ENCODE data around the gene AGBL4. TPM values are rescaled to one million over a fixed set of nuclear protein-coding genes. Genes with fewer than 3 reads are reported as not detected.

AGBL4 gene
- total RNA-seq, 1 donor from 2014 or later, result not detected

DNA sequence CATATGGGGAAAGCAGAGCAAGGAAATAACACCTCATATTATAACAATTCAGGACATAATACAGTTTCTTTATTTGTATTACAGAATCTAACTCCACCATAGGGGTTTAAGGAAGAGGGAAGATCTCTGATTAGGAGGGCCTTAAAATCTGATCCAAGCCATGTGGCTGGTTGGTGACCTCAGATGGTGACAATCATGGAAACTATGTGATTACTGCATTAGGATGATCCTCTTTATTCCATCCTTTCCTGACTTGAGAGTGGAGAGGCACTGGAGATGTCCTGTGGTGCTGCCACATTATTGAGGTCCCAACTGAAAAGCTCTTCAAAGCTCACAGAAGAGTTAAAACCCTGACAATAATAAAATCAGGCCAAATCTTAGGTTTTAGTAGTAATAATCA, 1078.9 kb downstream of the AGBL4 start:
- intact Hi-C loops (cut with micrococcal nuclease), result no loop called here

DNA sequence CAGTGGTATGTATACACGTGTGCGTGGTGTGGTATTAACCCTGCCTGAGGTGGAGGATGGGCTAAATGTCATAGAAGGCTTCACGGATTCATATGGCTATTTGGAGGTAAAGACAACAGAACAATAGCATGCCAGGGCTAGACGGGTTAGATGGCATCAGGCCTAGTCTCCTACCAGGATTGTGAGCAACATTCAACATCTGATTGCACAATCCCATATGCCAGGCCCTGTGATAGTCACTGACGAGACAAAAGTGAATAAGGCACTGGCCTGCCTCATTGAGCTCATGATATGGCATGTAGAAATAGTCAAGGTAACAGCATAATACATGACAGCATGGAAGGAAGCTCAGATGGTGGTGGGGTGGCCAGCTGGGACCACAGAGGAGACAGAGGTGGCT, 1079.9 kb downstream of the AGBL4 start:
- intact Hi-C loops (cut with micrococcal nuclease), result no loop called here

DNA sequence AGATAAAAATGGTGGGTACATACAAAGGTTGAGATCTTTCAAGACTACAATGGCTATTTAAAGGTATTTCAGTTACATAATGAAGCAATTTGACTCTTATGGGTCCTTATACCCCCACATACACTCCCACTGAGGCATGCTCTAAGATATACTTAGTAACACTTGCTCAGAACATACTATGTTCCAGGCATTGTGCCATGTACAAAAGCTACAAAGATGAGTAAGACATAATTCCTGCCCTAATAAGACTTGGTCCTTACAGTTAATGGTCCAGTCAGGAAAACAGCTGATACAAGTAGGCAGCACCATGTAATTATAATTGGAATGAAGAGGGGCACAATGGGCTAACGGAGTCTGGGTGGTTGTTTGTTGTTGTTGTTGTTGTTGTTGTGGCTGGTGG, 1080.4 kb downstream of the AGBL4 start:
- intact Hi-C loops (cut with micrococcal nuclease), result no loop called here

DNA sequence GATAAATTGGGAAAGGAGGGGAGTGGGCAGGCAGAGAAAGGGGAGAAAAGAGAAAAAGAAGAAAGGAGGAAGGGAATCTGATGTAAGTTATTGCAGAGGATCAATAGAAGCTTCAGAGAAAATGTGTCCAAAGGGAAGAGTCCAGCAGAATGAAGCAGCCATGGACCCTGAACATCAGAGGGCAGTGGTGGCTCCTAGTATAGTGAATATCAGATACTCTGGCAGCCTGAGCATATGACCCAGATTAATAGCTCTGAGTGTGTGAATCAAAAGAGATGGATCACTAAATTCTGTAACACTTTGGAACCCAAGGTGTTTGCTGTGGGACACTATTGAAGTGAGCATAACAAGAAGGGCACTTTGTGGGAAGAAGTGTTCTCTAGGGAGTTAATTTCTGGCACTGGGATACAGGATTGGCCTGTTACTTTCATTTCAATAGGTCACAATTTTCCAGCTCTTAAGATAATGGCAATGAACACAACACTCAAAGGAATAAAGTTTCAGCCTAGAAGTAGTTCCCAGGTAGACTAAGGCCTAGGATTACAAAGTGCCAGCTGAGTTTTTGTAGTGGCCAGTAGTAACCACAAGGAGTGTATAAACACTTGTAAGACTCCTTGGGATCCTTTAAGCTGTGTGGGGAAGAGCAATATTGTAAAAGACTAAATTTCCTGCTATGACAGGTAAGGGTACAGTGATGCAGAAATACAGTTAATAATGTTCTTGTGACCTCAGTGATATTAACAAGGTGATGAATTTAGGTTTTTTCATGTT, 1082.6 kb downstream of the AGBL4 start:
- intact Hi-C loops (cut with micrococcal nuclease), result no loop called here

DNA sequence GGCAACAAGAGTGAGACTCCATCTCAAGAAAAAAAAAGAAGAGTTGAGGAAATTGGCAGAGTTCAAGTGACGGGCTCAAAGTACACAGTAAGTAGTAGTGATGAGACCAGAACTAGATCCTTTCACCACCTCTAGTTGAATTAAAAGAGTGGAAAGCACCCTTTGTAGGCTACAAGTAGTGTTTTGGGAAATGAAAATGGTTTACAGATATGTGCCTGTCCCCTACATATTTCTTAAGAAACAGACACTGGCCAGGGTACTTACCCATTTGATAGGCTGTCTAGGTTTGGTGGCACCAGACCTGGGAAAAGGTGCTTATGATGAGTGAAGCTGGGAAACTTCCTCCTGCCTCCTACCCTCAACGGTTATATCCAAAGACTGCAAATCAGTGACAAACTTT, 1083.4 kb downstream of the AGBL4 start:
- intact Hi-C loops (cut with micrococcal nuclease), result no loop called here

DNA sequence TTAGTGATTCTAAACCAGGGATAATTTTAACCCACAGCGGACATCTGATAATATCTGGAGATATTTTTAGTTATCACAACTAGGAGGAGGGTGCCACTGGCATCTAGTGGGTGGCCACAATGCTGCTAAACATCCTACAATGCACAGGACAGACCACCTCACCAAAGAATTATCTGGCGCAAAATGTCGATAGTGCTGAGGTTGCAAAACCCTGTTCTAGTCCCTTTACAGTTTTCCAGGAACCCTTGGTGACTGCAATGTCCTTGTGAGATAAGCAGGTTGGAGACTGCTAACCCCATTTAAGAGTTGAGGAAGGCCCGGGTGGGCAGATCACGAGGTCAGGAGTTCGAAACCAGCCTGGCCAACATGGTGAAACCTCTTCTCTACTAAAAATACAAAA, 1083.9 kb downstream of the AGBL4 start:
- intact Hi-C loops (cut with micrococcal nuclease), result no loop called here

DNA sequence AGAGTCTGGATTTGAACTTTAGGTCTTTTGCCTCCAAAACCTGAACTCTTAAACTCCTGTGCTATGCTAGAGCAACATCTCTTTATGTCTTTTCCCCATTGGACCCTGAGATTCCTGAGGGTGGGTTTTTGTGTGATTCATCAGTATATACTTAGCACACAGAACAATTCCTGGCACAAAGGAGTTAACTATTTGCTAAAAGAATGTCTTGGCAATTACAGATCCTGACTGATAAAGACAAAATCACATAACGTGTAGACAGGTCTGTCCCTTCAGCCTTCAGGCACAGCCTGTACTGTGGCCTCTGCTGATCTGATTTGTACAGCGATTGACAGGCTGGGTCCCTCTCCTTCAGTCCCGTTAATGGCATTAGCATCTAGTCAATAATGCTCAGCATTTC, 1084.7 kb downstream of the AGBL4 start:
- intact Hi-C loops (cut with micrococcal nuclease), result no loop called here

DNA sequence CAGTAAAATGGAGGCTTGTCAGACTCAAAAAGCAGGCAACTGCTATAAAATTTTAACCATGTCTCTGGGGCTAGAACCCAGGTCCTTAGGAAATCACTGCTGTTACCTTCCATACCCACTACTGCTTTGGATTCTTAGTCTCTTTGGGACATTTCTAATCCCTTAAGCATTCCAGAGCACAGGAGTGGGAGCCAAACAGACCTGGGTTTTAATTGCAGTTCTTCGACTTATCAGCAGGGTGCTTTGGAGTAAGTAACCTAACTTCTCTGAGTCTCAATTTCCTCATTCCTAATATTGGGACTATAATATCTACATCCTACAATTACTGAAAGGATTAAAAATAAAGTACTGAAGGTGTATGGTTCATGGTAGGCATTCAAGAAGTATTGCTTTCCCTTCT, 1086.0 kb downstream of the AGBL4 start:
- intact Hi-C loops (cut with micrococcal nuclease), result no loop called here

DNA sequence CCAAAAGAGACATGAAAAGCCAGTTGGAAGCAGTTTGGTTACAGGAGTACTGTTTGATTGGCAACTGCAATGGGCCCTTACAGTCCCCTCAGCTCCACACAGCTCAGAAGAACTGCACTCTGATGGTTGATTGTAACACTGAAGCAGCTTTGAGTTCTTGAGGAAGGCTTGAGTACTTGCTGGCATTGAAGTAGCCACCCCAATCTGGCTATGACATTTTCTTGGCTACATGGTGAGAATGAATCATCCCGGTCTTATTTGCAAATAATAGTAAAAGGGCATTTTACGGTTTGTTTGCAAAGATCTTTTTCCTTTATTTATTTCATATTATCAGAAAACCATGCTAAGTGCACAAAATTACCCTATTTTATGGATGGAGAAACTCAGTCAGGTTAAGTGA, 1087.3 kb downstream of the AGBL4 start:
- intact Hi-C loops (cut with micrococcal nuclease), result no loop called here

DNA sequence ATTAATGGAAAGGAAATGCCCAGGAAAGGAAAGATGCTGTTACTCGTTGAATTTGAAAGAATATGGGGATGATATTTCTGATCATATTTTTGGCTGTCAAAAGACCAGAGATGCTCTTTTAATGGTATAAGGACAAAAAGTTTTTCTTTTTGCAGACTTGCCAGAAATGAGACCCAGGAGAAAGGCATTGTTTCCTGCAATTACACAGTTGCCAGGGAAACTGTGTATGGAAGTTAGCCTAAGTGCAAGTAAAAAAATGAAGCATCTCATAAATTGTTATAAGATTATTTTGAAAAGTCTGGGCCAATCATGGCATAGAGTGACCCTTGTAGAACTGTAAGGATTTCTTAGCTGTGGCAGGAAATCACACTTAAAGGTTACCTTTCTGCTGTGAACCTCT, 1091.4 kb downstream of the AGBL4 start:
- intact Hi-C loops (cut with micrococcal nuclease), result no loop called here

DNA sequence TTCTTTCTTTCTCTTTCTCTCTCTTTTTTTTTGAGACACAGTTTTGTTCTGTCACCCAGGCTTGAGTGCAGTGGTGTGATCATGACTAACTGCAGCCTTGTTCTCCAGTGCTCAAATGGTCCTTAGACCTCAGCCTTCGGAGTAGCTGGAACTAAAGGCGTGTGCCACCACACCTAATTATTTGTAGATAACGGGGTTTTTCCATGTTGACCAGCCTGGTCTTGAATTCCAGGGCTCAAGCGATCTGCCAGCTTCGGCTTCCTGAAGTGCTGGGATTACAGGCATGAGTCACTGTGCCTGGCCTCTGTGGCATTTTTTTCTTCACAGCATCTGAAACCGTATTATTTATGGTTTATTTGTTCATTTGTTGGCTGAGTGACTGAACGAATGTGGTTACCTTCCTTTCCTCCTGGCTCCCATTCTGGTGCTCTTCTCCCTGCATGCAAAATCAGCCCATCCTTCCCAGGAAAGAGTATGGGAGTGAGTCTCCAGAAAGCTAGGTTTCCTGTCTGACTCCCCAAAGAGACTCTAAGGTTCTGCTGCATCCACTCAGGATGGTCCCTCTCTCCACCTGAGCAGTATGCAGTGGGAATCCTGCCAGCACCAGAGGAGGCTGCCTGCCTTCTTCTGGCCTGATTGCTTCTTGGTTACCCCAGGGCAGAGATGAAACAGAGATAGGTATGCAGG, 1092.1 kb downstream of the AGBL4 start:
- intact Hi-C loops (cut with micrococcal nuclease), result no loop called here

DNA sequence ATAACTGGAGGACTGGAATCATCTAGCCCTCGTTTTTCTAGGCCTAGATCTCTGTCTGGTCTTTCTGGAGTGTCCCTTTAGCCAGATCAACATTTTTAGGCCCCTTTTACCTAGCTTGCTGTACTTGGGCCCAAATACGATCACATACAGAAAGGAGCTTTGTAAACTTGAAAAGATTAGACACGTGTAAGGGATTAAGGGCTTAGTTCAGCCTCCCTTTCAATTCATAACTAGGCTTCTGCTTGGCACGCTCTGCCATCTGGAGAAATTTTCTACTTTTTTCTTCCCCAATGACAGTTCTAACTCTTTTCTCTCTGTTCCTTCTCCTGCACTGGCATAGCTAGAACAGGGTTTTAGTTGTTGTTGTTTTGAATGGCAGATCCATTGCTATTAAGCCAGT, 1093.7 kb downstream of the AGBL4 start:
- intact Hi-C loops (cut with micrococcal nuclease), result no loop called here

DNA sequence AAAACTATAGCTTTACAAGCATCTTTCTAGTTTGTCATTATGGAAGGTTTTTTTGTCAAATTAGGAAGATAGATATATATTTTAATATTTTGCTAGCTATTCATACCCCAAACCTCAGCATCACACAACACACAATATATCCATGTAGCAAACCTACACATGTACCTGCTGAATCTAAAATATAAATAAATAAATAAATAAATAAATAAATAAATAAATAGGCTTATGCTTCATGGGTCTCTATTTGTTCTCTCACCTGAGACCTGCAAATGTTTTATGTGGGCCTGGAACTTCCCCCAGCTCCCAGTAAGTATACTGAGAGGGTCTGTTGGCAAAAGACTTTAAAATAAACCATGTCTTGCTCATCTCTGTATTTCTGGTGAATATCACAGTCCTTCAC, 1099.7 kb downstream of the AGBL4 start:
- intact Hi-C loops (cut with micrococcal nuclease), result no loop called here

DNA sequence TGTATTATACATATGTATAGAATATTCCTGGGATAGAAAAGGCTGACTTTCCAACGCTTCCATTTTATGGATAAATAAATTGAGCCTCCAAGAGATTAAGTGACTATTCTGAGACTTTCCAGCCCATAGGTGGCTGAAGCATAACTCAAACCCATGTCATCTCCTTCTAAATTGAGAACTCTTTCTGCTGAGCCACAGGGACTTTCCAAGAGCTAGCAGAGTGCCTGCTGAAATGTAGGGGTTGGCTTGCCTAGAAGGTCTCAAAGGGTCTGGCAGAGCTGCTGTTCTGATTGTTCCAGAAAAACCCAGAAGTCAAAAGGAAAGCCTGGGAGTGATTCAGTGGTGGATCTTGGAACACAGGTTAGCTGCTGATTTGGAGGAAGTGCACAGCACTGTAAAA, 1100.6 kb downstream of the AGBL4 start:
- intact Hi-C loops (cut with micrococcal nuclease), result no loop called here

DNA sequence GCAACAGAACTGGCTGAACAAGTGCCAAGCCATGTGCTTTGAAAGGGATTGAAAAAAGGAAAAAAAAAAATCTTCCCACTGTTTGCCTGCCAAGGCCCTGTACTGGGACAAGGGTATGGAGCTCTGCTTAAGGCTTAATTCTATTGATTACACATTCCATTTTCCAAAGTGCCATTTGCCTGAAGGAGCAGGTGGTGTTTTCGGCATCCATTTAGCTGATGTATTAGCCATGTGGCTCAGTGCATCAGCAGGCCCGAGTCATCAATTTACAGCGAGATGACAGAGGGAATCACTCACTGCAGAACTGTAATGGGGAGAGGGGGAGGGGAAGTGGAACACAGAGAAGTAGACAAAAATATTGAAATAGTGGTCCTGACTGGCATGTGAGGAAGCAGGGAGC, 1102.9 kb downstream of the AGBL4 start:
- intact Hi-C loops (cut with micrococcal nuclease), result no loop called here

DNA sequence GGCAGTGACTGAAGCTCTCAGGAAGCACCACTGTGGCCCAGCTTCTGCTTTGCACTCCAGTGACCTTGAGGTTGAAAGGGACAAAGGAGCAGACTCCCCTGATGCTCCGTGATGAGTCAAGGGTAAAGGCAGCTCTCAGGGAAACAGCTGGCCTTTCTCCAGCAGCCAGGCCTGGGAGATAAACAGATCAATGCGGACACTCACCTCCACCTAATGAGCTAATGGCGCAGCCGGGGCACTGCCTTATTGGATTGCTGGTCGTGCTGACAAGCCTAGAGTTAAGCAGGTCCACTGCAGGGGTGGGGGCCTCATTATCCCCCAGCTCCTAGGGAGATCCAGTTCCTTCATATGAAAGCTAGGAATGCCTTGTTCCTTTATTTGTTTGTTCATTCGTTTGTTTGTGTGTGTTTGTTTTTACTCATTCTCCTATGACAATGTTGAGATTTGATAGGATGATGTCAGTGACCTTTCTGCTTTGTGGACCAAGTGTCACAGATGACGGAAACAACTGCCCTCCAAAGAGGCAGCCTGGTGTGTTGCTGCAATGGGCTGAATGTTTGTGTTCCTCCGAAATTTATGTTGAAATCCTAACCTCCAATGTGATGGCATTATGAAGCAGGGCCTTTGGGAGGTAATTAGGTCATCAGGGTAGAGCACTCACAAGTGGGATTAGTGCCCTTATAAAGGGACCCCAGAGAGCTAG, 1105.7 kb downstream of the AGBL4 start:
- intact Hi-C loops (cut with micrococcal nuclease), result no loop called here

DNA sequence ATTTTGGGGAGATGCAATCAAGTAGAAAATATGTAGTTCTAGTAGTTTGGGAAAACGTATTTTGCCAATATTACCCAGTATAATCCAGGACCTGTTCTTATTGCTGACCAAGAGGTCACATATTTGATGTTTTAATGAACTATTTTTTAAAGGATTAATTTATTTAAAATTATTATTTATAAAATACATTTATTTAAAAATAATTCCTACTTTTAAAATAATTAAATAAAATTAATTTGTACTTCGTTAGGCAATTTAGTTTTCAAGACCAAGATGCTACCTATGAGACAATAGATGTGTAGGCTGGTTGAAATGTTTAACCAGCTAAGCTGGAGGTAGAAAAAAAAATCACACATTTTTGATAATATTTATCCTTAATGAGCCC, 1106.7 kb downstream of the AGBL4 start:
- intact Hi-C loops (cut with micrococcal nuclease), result no loop called here

DNA sequence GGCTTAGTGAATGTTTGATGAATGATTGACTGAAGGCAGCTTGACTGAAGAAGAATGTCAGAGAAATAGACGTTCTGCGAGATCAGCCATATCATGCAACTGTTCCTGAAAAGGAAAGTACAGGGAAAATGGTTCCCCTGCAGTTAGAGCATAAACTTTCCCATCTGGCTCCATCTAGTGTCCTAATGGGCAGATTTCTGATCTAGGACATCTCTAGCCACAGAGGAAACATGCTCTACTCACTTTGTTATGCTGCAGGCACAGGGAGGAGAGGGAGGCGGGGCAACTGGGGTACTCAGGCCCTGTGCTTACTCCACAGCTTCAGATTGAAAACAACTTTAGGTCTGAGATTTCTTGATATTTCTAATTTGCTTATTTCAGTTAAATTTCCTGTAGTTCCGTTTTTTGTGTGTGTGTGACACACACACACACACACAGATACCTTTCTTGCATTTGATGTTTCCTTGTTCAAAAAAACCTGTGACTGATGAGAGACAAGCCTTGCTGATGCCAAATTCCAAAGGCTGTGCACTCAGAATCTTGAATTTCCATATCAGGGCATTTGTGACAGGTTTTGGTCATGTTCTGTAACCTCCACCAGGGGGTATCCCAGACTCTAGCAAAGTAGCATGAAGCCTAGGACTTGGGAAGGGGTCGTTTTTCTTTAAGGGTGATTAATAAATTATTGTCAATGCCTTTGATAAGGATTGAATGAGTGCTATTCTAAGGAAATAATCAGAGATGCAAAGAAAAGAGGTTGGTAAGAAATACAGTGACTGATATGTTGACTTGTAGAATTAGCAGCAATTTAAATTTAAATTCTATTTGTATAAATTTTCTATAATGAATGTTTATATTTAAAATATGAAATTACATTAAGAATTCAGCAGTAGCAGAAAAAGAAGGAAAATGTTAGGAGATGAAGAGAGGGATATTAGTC, 1107.4 kb downstream of the AGBL4 start:
- intact Hi-C loops (cut with micrococcal nuclease), result no loop called here

DNA sequence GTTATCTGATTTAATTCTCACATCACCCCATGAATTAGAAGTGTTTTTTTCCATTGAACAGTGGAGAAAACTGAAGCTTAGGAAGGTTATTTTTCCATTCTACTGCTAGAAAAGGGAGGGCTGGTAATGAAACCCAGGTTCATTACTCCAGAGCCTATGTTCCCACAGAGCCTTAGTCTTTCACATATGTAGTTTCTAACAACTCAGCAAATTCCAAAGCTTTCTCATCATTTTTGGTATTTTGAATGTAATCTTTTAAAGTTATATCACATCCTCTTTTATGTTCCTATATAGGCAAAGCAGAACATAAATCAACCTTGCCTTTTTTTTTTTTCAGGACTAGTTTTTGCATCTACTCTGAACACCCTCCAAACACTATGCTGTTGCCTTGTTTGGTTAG, 1115.1 kb downstream of the AGBL4 start:
- intact Hi-C loops (cut with micrococcal nuclease), result no loop called here

DNA sequence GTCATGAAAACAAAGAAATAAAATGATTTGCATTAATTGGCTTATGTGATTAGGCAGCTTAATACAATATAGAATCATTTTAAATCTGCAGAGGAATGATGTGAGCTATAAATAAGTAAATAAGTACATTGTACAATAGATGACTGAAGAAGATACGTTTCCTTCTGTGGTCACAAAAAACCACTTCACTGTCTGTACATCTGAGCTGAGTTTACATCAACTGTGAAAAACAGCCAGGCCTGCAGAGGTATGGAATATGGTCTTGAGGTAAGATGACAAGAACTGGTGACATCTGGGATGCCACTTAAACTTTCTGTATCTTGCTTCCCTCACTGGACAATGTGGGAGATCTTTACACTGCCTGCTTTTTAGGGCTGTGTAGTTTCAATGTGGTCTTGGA, 1117.0 kb downstream of the AGBL4 start:
- intact Hi-C loops (cut with micrococcal nuclease), result no loop called here

DNA sequence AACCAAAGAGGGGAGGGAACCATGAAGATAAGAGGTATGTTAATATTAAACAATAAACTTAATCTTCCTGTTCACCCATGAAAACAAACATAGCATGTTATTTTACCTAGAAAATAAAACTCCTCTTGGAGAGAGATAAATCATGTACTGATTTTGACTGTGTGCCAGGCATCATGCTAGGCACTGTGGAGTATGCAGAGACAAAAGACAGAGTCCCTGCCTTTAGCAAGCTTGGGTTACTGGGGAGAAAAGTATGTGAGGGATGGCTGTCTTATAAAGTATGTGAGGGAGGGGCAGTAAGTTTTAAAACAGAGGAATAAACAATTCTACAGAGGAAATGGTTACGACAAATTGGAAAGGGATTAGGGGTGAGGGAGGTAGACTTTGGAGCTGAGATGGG, 1117.6 kb downstream of the AGBL4 start:
- intact Hi-C loops (cut with micrococcal nuclease), result no loop called here

DNA sequence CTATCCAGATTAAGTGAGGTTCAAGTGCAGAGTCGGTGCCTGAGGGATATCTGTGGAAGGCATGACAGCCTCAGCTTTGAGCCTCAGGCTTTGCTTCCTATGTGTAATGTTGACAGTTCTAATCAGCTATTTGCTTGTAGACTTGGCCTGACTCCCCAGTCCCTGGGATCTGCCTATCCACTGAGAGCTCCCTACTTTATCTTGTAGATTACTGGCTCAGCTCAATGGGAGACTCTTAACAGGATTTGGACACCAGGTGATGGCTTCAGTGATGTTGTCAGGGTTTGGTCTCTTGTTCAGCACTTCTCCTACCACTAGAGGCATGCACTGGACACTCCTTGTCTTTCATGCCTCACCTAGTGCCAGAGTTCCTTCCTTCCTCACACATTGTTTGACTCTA, 1120.5 kb downstream of the AGBL4 start:
- intact Hi-C loops (cut with micrococcal nuclease), result no loop called here
